HCEC 1CT (cell line): ENCODE measurements around the gene PRG3.
"Not testable (repeated sequence)": the region's sequence is repeated elsewhere in the genome, so short reads cannot be mapped to it uniquely, and the experiment has no call there.

Source experiments
- DNase-seq: peaks from one replicate; pipeline ENCODE4 v3.0.0-alpha.2; 2017

The PRG3 gene

DNA sequence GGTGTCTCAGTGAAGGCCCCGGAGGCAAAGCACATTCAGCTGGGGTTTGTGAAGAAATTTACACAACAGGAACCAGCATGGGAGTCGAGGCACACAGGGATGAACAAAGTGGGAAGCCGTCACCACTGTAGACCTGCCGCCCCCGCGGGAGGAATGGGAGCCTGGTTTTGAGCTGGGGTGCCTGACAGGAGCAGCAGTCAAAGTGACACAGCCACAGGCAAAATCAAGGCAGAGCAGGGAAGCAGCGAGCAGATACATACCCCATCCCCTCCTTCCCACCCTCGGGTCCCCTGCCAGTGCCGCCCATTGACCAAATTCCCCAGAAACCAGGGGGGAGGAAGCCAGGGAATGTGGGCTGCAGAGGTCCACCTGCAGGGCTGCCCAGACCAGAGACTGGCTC is 22.0 kb downstream of the PRG3 start:
- no peak for DNase-seq

DNA sequence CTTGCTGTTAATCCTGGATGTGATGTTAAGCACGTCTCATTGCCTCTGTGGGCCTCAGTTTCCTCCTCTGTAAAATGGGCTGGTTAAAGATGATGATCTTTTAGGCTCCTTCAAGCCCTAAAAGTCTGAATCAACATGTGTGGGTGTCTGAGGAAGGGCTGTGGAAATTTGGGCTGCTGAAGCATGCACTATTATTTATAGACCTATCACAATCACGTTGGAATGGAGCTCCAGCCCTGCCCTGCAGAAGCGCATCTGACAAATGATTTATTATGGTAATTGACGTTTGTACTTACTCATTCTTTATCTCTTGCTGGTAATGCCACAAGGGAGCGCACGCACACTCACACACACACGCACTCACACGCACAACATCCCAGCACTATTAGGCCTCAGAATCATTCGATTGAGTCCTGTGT is 22.4 kb downstream of the PRG3 start:
- peak; percentile 9 for DNase-seq

DNA sequence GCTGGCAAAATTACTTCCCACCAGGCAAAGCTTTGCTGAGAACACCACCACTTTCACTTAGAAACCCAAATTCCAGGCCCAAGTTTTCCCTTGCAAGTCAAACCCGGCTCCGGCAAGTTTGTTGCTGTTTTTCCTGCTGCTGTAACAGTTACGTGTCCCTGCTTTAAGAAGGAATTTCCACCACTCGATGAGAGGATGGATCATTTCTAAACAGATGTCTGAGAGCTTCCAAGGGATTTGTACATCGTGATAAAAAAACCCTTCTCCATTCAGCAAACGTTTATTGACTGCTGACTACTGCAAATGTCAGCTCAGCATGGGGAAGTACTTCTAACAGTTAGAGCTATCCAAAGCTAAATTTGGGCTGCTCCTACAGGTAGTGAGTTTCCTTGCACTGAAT is 23.1 kb downstream of the PRG3 start:
- DNase-seq, result peak; percentile 12

DNA sequence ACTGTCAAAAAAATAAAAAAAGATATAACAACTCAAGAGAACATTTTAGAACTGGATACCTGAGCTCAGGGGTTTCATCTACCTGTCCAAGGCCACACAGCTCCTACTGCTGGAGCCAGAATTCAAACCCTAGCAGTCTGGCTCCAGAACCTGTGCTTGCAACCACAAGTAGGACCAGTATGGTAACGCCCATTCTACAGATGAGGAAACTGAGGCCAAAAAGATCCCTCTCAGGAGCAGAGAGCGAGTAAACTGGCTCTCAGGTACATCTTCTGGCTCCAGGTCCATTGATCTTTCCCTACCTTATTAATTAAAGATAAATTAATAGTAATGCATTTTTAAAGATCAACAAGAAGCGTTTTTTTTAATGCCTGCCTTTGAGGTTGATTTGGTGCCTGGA is 23.6 kb downstream of the PRG3 start:
- DNase-seq, result no peak

DNA sequence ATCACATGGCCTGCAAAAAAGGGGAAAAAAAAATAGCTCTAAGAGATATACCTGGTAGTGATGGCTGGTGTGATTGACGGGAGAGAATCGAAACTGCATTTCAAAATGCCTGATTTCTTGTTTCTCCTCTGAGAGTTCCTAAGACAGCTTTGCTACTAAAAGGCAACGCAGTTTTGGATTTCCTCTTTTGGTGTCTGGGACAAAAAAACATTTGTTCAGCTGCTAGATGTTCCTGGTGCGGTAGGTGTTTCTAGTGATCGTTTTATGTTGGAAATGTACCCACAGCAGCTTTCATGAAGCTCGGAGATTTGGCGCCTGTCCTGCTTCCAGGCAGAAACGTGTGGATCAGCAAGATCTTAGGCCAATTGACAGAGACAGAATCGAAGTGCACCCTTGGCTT is 24.7 kb downstream of the PRG3 start:
- no peak for DNase-seq

DNA sequence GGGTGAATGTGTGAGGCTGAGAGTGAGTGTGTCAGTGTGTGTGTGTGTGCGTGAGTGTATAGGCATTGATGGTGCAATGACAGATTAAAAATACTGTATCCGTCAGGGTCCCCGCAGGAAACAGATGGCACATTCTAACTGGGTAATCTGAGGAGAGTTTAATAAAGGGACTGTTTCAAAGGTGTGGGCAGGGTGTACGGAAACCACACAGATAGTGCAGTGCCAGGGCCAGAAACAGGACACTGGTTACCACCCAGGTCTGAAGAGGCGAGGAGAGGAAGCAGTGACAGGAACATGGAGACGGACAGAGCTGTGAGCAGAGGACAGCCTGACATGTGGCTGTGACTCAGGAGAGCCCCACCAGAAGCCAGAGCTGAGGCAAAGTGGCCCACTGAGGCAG is 26.3 kb downstream of the PRG3 start:
- no peak for DNase-seq

DNA sequence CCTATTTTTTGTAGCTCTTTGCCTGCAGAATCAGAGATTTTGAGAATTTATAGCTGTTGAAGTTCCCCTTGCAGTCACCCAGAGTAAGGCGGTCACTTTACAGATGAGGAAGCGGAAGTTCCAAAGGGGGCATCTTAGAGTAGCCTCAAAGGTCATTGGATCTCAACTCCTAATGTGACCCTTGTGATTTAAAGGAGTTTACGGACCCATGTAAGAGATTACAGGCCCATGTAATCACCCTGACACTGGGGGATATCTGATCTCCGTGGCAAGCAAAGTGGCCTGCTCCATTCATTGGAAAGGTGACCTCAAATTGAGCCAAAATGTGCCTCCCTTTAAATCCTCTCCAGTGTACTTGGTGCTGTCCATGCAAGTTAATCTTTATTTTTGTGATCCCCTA is 27.1 kb downstream of the PRG3 start:
- DNase-seq, result no peak

DNA sequence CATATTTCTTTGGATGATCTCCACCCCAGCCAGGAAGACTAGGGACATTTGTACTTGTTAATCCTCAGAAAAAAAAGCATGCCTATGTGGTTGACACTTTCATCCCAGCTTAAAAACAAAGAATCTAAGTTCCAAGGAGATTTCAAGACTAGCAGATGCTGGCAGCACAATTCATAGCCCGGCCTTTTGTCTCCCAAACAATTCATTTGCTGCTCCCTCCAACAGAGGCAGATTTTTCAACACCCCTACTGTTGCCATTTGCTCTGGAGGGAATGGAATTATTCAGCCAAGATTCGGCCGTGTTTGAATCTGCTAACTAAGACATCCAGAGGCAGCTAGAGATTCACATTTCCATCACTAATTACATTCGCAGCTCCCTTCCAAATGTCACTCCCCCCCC is 27.5 kb downstream of the PRG3 start:
- DNase-seq, result no peak

DNA sequence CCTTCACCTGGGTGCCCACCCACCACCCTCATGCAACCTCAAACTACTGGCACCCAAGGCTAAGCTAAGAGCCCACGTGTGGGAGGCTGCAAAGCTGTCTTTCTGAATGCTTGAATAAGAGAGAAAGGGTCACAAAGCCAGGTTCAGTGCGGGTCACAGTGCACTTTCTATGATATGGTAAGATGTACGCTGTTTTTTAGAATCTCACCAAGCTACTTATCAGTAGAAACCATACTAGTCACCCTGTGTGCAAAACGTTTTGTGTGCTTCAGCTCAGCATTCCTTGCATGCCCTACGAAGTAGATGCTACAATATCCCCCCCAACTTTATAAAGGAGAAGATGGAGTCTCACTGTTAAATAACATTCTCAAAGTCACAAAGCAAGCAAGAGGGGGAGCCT is 27.9 kb downstream of the PRG3 start:
- no peak for DNase-seq

DNA sequence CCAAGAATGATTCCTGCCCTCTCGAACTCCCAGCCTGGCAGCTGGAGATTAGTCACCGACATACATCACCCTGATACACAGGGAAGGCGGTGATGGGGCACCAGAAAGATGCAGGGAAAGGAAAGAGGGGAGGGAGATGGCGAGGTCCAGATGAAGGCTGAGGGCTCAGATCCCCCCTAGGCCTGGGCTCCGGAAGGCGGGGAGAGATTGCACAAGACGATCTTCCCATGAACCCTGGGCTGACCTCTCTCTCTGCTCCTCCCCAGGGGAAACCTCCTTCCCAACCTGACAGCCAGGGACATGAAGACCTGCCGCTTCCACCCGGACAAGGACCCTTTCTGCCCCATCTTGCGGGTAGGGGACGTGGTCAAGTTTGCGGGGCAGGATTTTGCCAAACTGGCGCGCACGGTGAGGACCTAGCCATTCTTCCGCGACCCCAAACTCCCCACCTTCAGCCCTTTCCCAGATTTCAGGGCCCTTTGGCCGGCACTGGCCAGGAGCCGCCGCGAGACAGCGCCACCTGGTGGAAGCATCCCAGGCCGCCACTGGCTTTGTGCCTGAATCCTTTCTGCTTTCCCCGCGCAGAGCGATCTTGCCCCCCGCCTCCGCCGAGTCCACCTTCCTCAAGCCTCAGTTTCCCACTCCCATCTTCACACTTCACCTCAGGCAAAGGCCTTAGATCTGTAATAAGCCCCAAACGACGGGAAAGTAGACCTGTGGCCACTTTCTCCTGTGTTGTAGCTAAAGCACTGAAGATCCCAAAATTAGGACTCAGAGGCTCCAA is 31.3 kb downstream of the PRG3 start:
- peak; percentile 52 for DNase-seq

DNA sequence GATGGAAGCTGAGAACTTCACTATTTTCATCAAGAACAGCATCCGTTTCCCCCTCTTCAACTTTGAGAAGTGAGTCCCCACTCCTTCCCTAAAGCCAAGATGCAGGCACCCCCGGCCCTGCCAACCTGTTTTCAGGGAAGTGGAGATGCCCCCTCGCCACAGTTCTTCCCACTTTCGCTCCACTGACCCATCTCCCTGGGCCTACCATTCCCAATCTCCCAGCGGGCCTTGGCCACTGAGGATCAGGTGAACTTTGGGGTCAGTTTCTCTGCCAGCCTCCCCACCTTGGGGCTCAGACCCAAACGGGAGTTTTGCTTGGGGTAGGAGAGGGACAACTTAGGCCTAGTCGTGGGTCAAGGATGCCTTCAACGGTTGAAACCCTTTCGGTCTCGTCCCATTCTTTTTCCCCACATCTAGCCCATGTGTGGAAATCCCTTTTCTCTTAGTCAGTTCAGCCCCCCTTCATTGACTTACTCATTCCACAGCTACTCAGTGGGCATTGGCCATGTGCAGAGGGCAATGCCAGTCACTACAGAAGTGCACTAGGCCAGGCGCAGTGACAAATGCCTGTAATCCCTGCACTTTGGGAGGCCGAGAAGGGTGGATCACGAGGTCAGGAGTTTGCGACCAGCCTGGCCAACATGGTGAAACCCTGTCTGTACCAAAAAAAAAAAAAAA is 32.2 kb downstream of the PRG3 start:
- peak; percentile 44 for DNase-seq

DNA sequence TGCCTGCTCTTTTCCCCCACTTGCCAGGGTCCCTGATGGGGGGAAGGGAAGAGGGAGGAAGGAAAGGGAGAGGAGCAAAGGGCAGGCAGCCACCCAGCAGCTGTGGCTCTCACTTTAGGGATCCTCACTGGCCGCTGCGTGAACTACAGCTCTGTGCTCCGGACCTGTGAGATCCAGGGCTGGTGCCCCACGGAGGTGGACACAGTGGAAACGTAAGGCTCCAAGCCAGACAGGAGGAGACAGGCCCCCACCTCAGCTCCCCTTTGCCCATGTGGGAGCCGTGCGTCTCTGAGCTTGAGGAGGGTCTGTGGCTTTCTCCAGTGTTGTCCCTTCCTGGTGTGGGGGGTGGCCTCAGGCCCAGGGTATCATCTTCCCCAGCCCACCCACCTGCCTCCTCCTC is 32.9 kb downstream of the PRG3 start:
- no peak for DNase-seq

DNA sequence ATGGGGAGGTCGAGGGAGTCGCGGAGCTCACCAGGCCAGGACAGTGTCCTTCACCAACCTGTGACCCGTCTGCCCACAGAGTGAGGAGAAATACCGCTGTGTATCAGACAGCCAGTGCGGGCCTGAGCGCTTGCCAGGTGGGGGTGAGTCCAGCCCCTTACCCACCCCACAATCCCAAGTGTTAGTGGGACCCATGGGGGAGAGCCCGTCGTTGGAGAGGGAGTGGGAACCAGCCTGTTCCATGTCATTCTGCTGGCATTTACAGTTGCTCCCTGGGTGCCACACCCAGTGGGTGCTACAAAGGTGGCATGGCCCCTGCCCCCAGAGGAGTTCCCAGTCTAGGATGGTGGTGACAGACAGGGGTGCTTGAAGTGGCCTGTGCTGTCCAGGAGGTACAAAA is 33.6 kb downstream of the PRG3 start:
- no peak for DNase-seq

DNA sequence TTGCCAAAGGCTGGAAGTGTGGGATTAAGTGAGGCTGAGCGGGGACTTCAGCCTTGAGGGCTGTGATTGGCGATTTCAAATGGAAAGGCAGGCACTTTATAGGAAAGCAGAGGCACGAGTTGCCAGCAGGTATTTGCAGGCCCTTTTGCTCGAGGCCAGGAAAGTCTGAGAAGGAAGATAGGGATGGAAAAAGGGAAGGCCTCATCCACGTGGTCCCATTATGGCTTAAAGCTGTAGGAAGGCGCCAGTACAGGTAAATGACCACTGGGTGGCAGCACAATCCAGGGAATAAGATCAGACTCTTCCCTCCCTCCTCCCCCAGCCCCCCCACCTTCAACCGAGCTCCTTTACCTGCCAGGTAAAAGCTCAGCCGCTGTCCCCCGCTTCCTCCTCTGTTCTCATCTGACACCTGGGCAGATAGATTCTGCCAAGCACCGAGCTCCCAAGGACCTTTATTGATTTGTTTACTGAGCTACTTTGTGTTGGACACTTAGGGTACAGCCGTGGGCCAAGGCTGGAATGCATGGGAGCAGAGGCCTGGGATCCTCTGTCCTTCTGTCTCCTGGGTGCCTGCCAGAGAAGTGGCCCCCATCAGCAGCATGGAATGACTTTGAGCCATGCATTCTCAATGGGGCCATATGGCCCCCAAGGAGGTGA is 35.3 kb downstream of the PRG3 start:
- DNase-seq, result peak; percentile 33

DNA sequence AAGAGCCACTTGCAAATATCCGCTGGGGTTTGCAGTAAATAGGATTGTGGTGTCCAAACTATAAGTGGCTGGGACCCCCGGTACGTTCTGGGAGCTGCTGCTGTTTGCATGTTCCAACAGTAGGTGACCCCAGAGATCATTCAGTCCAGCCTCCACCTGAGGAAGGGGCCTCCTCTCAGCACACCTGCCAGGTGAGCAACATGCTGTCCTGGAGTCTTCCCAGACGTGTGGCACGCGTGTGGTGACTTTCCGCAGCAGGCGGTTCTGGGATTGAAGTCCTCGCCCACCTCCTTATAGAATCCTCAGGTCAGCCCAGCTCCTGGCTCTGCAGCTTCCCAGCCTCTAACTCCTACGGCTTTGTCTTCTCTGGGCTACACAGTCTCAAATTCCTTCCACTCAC is 36.1 kb downstream of the PRG3 start:
- no peak for DNase-seq

DNA sequence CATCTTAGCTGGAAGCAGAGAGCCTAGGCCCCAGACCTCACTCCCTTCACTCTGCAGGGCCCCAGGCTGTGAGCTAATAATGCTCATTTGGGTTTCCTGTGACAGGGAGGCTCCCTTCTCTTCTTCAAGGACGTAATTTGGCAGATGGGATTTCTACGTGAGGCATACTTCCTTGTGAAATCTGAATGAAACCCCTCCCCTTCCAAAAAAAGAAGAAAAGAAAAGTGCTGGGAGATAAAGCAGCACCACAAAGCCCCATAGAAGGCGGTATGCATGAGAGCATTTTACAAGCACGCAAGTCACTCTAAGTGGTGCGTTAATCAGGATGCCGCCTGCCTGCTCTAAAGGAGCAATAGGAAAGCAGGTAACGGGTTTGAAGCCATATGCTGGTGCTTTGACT is 37.1 kb downstream of the PRG3 start:
- DNase-seq, result no peak

DNA sequence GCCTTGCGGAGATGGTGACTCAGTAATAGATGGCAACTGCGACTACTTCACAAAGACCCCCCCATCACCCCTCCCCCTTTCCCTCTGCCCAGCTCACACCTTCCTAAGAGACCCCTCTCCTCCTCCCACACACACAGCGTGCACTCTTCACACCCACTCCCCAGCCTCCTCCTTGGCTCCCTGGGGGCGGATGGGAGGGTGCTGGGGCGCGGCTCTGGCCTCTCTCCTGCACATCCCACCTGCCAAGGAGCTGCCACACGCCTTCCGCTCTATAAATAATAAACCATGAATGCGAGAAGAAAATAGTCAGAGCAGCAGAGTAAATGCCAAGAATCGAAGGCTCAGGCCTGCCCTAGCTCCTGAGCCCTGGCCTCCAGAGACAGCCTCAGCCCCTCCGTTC is 38.2 kb downstream of the PRG3 start:
- no peak for DNase-seq

DNA sequence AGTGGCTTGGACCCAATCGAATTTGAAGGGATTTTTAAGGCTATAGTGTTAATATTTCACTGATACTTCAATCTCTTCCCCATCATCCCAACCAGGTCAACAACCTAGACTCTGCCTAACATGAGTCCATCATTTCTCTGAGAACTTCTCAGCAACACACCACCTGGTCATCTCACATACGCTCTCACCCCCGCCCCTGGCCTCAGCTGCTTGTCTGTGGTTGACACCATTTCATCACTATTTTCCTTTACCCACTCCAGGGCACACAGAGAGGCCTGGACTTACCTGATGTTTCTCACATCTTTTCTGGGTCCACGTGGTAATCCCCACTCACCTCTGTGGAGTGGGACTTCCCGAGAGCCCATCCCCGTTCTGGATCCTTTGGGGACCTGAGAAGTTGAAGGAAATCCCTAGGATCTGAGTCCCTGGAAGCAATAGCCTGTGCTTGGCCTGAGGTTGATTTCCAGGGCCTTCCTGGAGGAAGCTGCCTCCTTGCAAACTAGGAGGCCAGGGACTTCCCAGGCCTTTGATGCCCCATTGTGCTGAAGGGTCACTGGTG is 39.6 kb downstream of the PRG3 start:
- no peak for DNase-seq

DNA sequence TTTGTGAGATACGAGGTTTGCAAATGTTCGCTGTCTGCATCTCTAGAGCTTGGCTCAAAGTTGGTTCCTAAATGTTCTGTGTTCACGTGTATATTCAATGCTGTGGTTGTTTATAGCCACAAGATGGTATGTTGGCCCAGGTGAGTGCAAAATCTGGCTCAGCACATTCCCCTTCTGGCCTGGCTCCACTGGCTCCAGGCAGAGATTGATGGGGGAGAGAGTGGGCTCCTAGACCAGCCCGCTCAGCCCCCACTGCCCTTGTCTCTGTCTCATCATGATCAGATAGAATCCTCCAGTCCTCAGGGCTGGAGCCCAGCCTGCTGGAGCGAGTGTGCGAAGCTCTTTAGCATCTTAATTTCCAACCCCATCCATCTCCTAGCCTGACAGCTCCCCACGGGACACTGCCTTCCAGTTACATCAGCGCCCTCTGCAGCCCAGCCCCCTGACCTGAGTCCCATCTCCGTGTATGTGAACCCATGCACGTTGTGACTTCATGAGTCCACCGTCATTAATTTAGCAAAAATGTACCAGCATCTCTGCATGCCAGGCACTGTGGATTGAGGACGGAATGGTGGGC is 40.8 kb downstream of the PRG3 start:
- DNase-seq, result no peak

DNA sequence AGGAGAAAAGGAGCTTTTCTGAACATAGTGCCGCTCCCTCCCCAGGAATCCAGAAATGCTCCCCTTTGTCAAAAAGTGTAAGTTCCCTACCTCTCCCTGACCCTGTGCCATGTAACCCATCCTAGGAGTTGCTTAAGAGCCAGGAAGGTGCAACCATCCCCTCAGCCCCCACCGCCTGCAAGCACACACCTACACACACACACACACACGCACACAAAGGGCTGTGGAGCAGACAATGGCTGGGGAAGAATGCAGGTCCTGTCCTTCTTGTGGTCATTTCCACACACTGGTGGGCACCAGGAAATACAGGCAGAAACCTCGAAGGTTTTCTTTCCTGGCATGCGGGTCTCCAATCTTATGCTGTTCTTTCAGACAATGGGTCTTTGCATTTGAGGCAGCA is 41.6 kb downstream of the PRG3 start:
- no peak for DNase-seq

DNA sequence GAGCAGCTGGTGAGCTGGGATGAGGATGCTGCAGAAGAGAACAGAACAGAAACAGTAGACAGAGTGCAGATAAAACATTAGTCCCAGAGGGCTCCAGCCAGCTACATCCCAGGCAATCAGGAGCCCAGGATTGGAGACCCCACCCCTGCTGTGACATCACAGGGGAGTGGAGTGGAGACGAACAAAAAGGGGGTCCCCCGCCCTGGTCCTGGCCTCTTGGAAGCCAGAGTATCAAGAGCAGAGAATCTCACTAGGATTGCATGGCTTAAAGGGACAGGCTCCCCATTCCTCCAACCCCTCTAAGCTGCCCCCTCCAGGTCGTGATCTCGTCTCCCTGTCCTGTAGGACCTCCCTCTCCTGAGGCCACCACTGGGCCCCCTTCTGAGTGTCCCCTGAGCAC is 42.8 kb downstream of the PRG3 start, which contains the start of gene P2RX3:
Gene P2RX3 (plus strand): TSS at position 211 of the 400 bp plus-strand sequence. CDS start 199 bp downstream, outside the sequence.
- no peak for DNase-seq

DNA sequence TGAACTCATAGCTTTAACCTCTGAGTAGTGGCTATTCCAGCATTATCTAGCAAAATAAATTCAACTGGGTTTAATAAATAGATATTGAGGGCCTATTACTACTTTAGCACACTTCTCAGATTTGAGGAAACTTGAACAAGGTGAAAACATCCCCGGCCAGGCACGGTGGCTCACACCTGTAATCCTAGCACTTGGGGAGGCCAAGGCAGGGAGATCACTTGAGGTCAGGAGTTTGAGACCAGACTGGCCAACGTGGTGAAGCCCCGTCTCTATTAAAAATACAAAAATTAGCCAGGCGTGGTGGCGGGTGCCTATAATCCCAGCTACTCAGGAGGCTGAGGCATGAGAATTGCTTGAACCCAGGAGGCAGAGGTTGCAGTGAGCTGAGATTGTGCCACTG is 44.1 kb downstream of the PRG3 start:
- DNase-seq, result not testable (repeated sequence)

DNA sequence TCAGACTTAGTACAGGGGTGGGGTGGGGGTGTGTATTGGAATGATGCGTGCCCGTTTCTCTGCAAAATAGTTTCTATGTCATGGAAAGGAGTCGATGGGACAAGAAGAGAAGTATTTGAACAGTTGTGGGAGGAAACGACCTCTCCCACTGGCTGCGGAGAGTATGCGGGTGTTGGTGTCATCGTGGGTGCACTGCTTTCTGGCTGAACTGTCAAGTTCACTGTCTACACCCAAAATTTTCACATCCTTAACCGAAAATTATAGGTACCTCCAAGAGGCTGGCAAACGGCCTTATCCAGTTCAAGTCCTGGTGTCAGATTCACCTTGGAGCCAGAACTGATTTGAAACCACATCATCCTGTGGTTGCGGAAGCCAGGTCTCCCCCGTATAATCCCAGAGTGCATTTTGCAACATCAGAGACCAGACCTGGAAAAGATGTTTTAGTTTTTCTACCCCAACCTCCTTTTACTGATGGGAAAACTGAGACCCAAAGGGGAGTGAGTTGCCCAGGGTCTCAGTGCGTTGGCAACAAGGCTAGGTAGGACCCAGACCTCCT is 44.8 kb downstream of the PRG3 start:
- no peak for DNase-seq
